Left lung (tissue), 14 donors: ENCODE measurements around the gene SNIP1. TPM values are rescaled to one million over a fixed set of nuclear protein-coding genes. Genes with fewer than 3 reads are reported as not detected.

Experiments
- ATAC-seq: fragments of 200-7000 bp; cut with Tn5 transposase; one replicate; pipeline ENCODE4 v1.9.1; 2020; ENCODE audit warnings: moderate library complexity
- DNase-seq, 4 donors: peaks; one replicate each; pipeline ENCODE4 v3.0.0-alpha.2; 2013 to 2020
- H3K27ac ChIP-seq, 2 donors: fragments of 200-600 bp; sonication (generic) in 1 of 2; one replicate each; pipeline versions ENCODE4 v1.5.0 to v1.8.0; 2020 to 2021
- H3K27me3 ChIP-seq, 2 donors: fragments of 200-600 bp; sonication (generic) in 1 of 2; one replicate each; pipeline versions ENCODE4 v1.5.0 to v1.8.0; 2020 to 2021
- H3K36me3 ChIP-seq, 2 donors: fragments of 200-600 bp; sonication (generic) in 1 of 2; one replicate each; pipeline versions ENCODE4 v1.5.0 to v1.8.0; 2020 to 2021
- H3K4me1 ChIP-seq, 2 donors: fragments of 200-600 bp; one replicate each; pipeline ENCODE4 v1.8.0; 2021
- H3K4me3 ChIP-seq, 2 donors: fragments of 200-600 bp; sonication (generic) in 1 of 2; one replicate each; pipeline versions ENCODE4 v1.5.0 to v1.8.0; 2020 to 2021; ENCODE audit warnings: mild to moderate bottlenecking in 1 of 2
- H3K9me3 ChIP-seq, 2 donors: fragments of 200-600 bp; sonication (generic) in 1 of 2; one replicate each; pipeline versions ENCODE4 v1.5.0 to v1.8.0; 2020 to 2021
- intact Hi-C, 2 donors: fragments of 100-400 bp; cut with DNase I; formaldehyde crosslinking; loops; one replicate each; pipeline versions ENCODE4 v1.11.2 to v1.14.2; 2022
- long read RNA-seq, 12 donors: library from polyadenylated mRNA in 2 of 12; unstranded in 2 of 12; transcript quantifications; one replicate each; pipeline ENCODE4 v2.0.0 and lab custom pipeline, GENCODE V29; 2019 to 2026
- polyA plus RNA-seq, 6 donors: library from polyadenylated mRNA; unstranded; fragments of 120-200 nt; gene quantifications; one replicate each; pipeline ENCODE4 v1.2.1, GENCODE V29; 2013; ENCODE audit not compliant: insufficient read length in 6 of 6
- total RNA-seq, 2 donors: library from RNA; stranded (reverse); fragmentation: NEBNext Ultra II Directional; extraction: Animal tissue kit (Norgen Biotek cat#: 25700); gene quantifications; one replicate each; pipeline ENCODE4 v1.2.1, GENCODE V29; 2021
- TF ChIP-seq, protein P1 (sequence below), 2 donors: fragments of 200-600 bp; sonication (generic) in 1 of 2; IDR thresholded peaks; one replicate each; pipeline versions ENCODE4 v1.5.0 to v1.8.0; 2021; ENCODE audit warnings: antibody characterized with exemption in 2 of 2
- donor health status: DM: no; HTN: yes; CAD: no.
- donor health status: DM: no; HTN: no; CAD: no.

SNIP1 gene, protein sequence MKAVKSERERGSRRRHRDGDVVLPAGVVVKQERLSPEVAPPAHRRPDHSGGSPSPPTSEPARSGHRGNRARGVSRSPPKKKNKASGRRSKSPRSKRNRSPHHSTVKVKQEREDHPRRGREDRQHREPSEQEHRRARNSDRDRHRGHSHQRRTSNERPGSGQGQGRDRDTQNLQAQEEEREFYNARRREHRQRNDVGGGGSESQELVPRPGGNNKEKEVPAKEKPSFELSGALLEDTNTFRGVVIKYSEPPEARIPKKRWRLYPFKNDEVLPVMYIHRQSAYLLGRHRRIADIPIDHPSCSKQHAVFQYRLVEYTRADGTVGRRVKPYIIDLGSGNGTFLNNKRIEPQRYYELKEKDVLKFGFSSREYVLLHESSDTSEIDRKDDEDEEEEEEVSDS
- total RNA-seq: 10 to 100 TPM; 12.3 to 12.6 TPM
- polyA plus RNA-seq: 10 to 100 TPM; 12.3 to 17.3 (median 14.3) TPM
- long read RNA-seq, donor 1, full-length matches to known transcripts: 3 of 140 reads
- long read RNA-seq, donor 1, partial matches to known transcripts: 92 of 140 reads
- long read RNA-seq, donor 1, other reads (novel, unspliced or antisense): 45 of 140 reads
- long read RNA-seq, donor 2, full-length matches to known transcripts: 2 of 2 reads
- long read RNA-seq, donor 2, partial matches to known transcripts: 0 of 2 reads
- long read RNA-seq, donor 2, other reads (novel, unspliced or antisense): 0 of 2 reads
- long read RNA-seq, donor 3, full-length matches to known transcripts: 4 of 4 reads
- long read RNA-seq, donor 3, partial matches to known transcripts: 0 of 4 reads
- long read RNA-seq, donor 3, other reads (novel, unspliced or antisense): 0 of 4 reads
- long read RNA-seq, donor 4, full-length matches to known transcripts: 2 of 2 reads
- long read RNA-seq, donor 4, partial matches to known transcripts: 0 of 2 reads
- long read RNA-seq, donor 4, other reads (novel, unspliced or antisense): 0 of 2 reads
- long read RNA-seq, donor 5: 0 reads
- long read RNA-seq, donor 6, full-length matches to known transcripts: 3 of 3 reads
- long read RNA-seq, donor 6, partial matches to known transcripts: 0 of 3 reads
- long read RNA-seq, donor 6, other reads (novel, unspliced or antisense): 0 of 3 reads
- long read RNA-seq, donor 7, partial matches to known transcripts: 0 of 1 reads
- long read RNA-seq, donor 7, other reads (novel, unspliced or antisense): 0 of 1 reads
- long read RNA-seq, donor 8, full-length matches to known transcripts: 6 of 6 reads
- long read RNA-seq, donor 8, partial matches to known transcripts: 0 of 6 reads
- long read RNA-seq, donor 8, other reads (novel, unspliced or antisense): 0 of 6 reads
- long read RNA-seq, donor 9: 0 reads
- long read RNA-seq, donor 10, full-length matches to known transcripts: 1 of 1 reads
- long read RNA-seq, donor 10, partial matches to known transcripts: 0 of 1 reads
- long read RNA-seq, donor 10, other reads (novel, unspliced or antisense): 0 of 1 reads
- long read RNA-seq, donor 11, full-length matches to known transcripts: 3 of 3 reads
- long read RNA-seq, donor 11, partial matches to known transcripts: 0 of 3 reads
- long read RNA-seq, donor 11, other reads (novel, unspliced or antisense): 0 of 3 reads
- long read RNA-seq, donor 12, full-length matches to known transcripts: 3 of 3 reads
- long read RNA-seq, donor 12, partial matches to known transcripts: 0 of 3 reads
- long read RNA-seq, donor 12, other reads (novel, unspliced or antisense): 0 of 3 reads

DNA sequence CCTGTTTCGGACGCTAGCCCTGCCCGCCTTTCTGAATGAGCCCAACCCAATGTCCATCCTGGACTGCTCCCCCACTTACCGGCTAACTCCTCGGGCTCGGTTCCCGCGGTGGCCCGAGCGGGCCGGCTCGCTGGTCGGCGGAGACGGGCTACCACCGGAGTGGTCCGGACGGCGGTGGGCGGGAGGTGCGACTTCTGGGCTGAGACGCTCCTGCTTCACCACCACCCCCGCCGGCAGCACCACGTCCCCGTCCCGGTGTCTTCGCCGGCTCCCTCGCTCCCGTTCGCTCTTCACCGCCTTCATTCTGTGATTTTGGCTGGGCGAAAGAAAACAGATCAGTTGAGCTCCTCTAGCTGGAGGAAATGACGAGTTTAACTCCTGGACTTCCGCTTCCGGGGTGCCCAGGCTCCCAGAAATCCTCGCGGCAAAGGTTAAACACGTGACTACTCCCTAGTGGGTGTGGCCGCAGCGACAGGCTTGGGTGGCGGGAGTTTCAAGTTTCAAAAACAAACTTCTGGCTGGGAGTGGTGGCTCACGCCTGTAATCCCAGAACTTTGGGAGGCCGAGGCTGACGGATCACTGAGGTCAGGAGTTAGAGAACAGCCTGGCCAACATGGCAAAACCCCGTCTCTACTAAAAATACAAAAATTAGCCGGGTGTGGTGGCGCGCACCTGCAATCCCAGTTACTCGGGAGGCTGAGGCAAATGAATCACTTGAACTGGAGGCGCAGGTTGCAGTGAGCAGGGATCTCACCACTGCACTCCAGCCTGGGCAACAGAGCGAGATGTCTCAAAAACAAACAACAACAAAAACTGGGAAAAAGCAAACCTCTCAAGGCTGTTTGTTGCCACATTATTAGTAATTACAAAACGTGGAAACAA lies at the start of gene SNIP1:
SNIP1 (minus strand) TSS at position 367 of the 882 bp plus-strand sequence; CDS start at position 303, 64 bp downstream.
- intact Hi-C loops: no loop called here
- TF ChIP-seq, protein P1, sequence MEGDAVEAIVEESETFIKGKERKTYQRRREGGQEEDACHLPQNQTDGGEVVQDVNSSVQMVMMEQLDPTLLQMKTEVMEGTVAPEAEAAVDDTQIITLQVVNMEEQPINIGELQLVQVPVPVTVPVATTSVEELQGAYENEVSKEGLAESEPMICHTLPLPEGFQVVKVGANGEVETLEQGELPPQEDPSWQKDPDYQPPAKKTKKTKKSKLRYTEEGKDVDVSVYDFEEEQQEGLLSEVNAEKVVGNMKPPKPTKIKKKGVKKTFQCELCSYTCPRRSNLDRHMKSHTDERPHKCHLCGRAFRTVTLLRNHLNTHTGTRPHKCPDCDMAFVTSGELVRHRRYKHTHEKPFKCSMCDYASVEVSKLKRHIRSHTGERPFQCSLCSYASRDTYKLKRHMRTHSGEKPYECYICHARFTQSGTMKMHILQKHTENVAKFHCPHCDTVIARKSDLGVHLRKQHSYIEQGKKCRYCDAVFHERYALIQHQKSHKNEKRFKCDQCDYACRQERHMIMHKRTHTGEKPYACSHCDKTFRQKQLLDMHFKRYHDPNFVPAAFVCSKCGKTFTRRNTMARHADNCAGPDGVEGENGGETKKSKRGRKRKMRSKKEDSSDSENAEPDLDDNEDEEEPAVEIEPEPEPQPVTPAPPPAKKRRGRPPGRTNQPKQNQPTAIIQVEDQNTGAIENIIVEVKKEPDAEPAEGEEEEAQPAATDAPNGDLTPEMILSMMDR (IDR thresholded peaks at IDR 0.05): no peak

DNA sequence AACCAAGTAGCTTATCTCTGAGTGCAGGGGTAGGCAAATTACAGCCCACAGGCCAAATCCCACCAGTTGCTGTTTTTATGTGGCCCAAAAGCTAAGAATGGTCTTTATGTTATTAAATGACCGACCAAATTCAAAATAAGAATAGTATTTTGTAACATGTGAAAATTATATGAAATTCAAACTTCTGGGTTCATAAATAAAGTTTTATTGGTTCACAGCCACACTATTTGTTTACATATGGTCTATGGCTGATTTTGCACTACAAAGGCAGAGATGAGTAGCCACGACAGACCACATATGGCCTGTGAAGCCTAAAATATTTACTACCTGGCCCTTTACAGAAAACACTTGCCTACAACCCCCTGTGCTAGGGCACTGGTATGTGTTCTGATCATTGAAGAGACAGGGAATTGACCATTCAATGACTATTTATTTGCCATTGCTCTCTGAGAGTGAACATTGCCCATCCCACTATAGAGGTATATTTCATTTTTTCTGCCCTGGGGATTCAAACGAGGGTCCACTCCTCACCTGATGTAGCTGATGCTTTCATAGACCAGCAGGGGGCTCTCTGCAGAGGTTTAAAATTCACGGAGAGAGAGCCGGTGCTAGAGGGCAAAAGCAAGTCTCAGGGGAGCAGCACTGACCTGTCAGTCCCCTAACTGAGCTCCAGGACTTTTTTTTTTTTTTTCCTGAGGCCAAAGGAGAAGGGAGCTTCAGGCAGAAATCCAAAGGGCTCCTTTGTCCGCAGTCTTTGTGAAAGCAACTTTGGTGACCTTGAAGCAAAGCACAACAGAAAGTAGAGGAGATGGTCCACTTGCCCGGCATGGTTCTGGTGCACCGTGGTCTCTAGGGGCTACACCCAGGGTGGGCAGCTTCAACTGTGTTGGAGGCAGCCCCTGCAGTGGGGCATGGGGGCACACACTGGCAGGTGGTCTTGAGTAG lies 48.9 kb upstream of the SNIP1 start:
- TF ChIP-seq, protein P1 (IDR thresholded peaks at IDR 0.05): peak; percentile 59 to 60
- intact Hi-C loops: loop anchor here in 1 of 2 donors (5.0 kb wide), 1 partner anchor 79 kb away; no protein-coding TSS in a partner anchor
- DNase-seq: peak in 1 of 4 donors; percentile 28
- peaks cover 0 to 7% of the 10 kb centered on the region in 2 donors for H3K4me1 ChIP-seq
- peaks cover 0 to 7% of the 10 kb centered on the region in 2 donors for H3K27me3 ChIP-seq
- no peaks in the 10 kb centered on the region for H3K36me3 ChIP-seq
- H3K27ac ChIP-seq: no peak overlapping the region
- ATAC-seq: peak; percentile 74
- H3K9me3 ChIP-seq: no peaks in the 10 kb centered on the region
- no peak overlapping the region for H3K4me3 ChIP-seq

More for the DNA sequence above, at the start of gene SNIP1:
- H3K27ac ChIP-seq: peak within 1 kb of the TSS; percentile 82 to 86
- H3K36me3 ChIP-seq: peaks cover 0 to 34% of the 10 kb centered on the region in 2 donors
- H3K4me1 ChIP-seq: peaks cover 10 to 43% of the 10 kb centered on the region in 2 donors
- H3K4me3 ChIP-seq: peak within 1 kb of the TSS; percentile 67 to 98
- DNase-seq: peak; percentile 87 to 94 (median 92)
- no peaks in the 10 kb centered on the region for H3K27me3 ChIP-seq
- no peaks in the 10 kb centered on the region for H3K9me3 ChIP-seq
- ATAC-seq: peak; percentile 91

DNA sequence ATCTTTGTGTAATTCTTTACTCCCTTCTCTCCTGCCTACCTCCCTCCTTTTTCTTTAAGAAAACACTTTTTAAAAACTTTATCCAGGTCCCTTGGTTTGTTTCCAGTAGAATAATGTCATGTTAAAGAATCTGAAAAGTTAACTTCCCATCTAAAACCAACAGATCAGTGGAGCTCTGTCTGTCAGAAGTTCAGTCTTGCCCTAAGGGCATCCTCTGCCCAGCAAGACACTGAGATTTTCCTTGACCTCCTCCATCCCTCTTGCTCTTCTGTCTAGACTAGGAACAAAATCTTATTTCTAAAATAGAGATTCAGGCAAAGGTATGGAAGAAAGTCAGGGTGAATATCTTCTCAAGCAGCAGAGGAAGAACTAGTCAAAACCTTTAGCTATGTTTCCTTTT lies 47.3 kb upstream of the SNIP1 start:
- TF ChIP-seq, protein P1 (IDR thresholded peaks at IDR 0.05): no peak
- no peaks in the 10 kb centered on the region for H3K9me3 ChIP-seq
- no peak for ATAC-seq
- peaks cover 0 to 7% of the 10 kb centered on the region in 2 donors for H3K27me3 ChIP-seq
- no peak for DNase-seq
- H3K4me3 ChIP-seq: no peak overlapping the region
- no peak overlapping the region for H3K27ac ChIP-seq
- peaks cover 1 to 4% of the 10 kb centered on the region in 2 donors for H3K4me1 ChIP-seq
- H3K36me3 ChIP-seq: no peaks in the 10 kb centered on the region
- intact Hi-C loops: loop anchor here in 1 of 2 donors (5.0 kb wide), 1 partner anchor 81 kb away; no protein-coding TSS in a partner anchor
